Medulla oblongata (tissue), 1 donor: ENCODE results near the gene KRTAP5-3.
"Not testable (repeated sequence)": the region's sequence is repeated elsewhere in the genome, so short reads cannot be mapped to it uniquely, and the experiment has no call there.

ENCODE experiments used
- DNase-seq: peaks from one replicate; pipeline ENCODE4 v3.0.0-alpha.2; 2015; ENCODE audit errors: extremely low spot score

KRTAP5-3 gene

DNA sequence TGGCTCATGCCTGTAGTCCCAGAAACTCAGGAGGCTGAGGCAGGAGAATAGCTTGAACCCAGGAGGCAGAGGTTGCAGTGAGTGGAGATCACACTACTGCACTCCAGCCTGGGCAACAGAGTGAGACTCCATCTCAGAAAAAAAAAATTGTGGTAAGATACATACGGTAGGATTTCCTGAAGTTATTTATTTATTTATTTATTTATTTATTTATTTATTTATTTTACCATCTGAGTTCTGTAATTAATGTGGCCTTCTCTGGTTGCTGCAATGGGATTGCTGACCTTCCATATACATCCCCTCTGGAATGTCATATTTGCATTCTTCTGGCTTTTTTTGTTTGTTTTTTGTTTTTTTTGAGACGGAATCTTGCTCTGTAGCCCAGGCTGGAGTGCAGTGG lies 25.4 kb downstream of the KRTAP5-3 start:
- DNase-seq: not testable (repeated sequence)

DNA sequence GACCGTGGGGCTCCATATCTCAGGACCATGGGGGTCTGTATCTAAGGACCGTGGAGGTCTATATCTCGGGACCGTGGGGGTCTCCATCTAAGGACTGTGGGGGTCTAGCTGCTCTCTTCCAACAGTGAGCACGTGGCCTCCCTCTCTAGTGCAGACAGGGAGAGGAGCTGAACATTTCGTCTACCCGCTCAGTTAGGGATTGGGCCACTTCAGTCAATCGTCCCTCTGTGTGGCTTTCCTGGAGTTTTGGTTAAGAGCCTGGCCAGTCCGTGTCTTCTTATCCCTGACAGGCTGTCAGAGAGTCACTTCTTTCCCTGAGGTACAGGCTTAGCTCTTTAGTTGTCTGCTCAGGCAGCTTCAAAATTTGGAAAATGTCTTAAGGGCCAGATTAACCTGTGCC lies 26.3 kb downstream of the KRTAP5-3 start:
- DNase-seq: no peak

DNA sequence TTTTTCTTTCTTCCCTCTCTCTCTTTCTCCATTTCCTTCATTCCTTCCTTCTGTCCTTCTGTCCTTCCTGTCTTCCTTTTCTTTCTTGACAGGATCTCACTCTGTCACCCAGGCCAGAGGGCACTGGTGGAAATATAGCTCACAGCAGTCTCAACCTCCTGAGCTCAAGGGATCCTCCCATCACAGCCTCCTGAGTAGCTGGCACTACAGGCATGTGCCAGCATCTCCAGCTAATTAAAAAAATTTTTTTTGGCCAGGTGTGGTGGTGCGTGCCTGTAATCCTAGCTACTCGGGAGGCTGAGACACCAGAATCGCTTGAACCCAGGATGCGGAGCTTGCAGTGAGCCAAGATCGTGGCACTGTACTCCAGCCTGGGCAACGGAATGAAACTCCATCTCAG lies 31.4 kb downstream of the KRTAP5-3 start:
- no peak for DNase-seq

GRCh38 chr11:1575756-1576155 lies 32.5 kb downstream of the KRTAP5-3 start:
- DNase-seq: not testable (repeated sequence)

GRCh38 chr11:1574933-1575242 lies 33.4 kb downstream of the KRTAP5-3 start:
- no peak for DNase-seq

DNA sequence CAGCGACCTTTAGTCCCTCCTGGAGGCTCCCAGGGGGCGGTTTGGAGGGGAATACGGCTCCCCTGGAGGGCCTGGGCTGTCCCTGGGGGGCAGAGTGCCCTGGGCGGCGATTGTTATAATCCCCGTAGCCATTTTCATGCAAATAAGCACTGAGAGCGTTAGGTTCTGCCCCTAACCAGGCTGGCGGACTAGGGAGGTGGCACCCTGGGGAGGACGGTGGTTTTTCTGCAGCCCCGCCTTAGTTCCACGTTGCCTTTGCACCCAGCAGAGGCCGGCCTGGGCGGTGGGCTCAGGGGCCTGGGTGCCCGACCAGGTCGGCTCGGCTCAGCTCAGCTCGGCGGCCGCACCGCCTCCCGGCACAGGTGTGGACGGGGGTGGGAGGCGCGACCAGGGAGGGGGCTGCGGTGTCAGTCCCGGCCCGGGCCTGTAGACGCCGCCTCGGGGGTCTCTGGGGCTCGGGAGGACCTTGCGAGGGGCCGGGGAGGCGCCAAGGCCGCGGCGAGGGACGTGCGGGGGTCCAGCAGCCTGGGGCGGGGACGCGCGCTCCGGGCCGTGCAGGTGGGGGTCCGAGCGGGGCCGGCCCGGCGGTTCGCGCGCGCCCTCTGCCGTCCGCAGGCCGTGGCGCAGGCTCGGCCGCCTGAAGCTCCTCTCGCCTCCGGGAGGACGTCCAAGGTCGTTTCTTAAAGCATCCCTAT lies 33.9 kb downstream of the KRTAP5-3 start:
- DNase-seq: peak; percentile 62

GRCh38 chr11:1573903-1574237 lies 34.4 kb downstream of the KRTAP5-3 start:
- DNase-seq: no peak

DNA sequence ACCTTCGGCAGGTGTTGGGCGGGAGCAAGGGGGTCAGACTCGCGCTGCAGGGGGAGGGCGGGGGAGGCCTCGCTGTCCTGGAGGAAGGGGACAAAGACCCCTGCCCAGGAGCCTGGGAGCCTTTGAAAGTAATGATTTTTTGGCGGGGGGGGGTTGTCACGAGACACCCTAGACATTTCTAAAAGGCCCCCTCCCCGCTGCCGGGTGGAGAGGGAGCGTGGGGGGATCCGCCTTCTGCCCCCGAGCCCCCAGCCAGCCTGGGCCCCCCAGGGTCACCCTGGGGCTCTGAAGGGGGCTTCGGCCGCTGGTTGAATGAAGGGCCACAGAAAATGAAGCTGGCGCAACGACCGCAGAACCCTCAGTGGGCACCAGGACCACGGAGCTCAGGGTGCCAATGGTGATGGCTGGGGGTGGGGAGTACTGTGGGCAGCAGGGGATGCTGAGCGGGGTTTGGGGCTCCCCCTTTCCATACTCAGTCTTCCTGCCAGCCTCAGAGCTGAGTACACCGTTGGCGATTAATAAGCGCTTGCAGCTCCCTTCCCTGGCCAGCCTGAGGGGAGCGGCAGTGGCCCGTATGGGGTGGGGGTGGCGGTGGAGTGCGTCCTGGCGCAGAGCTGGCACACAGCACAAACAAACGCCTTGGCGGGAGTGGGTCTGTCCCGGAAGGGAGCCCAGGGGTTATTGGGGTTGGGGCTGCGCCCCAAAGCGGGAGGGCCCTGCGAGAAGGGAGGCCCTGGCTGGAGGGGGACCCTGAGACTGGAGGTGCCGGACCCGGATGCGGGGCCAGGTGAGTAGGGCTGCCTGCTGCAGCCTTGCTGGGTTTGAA lies 35.0 kb downstream of the KRTAP5-3 start:
- DNase-seq: no peak

- peak; percentile 91 for DNase-seq
These were observed 35.8 kb downstream of the KRTAP5-3 start, which contains the start of gene DUSP8 for GRCh38 chr11:1572197-1573076. Gene DUSP8 (minus strand): TSS chr11:1572271. CDS start chr11:1565826, 6,445 bp downstream.

DNA sequence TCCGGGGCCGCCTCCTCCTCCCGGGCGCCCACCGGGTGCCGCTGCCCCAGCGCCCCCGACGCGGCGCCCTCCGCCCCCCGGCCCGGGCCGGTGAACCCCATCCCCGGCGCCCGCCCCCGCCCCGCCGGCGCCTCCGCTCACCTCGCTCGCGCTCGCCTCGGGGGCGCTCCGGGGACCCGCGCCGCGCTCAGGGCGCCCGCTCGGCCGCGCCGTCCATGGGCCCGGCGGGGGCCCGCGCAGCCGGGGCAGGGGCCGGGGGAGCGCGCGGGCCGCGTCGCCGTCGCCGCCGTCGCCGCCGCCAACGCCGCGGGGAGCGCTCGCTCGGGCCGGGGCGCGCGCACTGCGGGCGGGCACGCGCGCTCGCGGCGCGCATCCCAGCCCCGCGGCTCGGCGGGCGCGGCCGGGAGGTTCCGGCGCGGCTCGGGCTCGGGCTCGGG lies 36.5 kb downstream of the KRTAP5-3 start:
- DNase-seq: no peak

- peak; percentile 13 for DNase-seq
These were observed 37.1 kb downstream of the KRTAP5-3 start for GRCh38 chr11:1570896-1571759.

- no peak for DNase-seq
These were observed 37.8 kb downstream of the KRTAP5-3 start for GRCh38 chr11:1570531-1570895.

DNA sequence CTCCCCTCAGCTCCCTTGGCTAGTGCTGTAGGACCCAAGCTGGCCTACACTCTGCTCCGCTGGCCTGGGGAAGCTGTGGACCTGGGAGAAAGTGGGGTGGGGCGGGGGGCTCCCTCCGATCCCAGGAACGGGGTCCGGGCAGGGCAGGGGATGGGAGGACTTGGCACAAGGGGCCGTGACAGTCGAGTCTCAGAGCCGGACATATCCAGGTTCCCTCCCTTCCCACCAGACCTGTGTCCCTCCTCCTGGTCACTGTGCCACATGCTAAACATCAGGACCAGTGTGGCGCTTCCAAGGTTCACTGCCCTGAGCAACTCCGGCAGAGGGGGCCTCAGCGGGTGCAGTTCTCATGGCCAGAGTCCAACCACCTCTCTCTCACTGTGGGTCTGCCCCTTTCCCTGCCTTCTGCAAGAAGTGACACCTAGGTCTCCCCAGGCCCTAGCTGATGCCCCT lies 38.2 kb downstream of the KRTAP5-3 start:
- DNase-seq: no peak

DNA sequence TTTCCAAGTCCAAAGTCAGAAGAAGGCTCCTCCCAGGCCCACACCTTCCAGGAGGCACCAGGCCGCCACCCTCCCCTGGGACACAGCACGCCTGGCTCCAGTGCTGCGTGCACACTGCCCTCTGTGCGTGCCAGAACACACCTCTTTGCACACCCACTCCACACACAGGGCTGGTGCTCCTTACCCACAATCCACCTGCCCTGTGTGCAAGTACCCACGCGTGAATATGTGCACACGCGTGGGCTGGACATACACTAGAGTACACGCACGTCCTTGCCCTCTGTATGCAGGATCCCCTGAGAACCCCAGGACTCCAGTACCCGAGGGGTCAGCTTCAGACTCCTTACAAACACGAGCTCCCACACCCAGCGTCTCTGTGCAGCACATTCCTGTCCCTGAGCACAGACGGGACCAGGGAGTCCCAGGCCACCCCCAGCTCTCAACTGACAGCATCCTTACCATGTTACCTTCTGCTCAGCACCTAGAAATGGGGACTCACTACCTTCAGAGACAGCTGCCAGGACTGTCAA lies 38.9 kb downstream of the KRTAP5-3 start:
- DNase-seq: no peak

DNA sequence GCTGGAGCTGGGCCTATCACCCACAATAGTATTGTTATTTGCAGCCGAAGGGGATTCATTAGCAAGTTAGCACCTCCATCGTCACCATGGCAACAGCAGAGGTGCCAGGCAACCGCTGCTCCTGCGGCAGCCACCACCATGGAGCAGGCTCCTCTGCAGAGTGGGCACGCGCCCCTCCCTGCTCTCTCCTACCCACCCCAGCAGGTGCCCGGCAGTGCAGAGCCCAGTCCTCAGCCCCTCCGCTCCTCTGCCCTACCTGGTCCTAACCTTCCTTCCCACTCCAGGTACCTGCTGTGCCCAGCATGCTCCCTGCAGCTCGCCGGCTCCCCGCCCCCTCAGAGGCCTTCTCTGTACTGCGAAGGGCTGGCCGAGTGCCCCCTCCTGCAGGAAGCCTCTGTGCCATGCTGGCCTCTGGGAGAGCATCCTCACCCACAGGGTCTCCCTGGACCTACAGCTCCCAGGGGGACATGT lies 39.8 kb downstream of the KRTAP5-3 start:
- no peak for DNase-seq

- DNase-seq: no peak
These were observed 40.6 kb downstream of the KRTAP5-3 start for GRCh38 chr11:1567721-1568100.

DNA sequence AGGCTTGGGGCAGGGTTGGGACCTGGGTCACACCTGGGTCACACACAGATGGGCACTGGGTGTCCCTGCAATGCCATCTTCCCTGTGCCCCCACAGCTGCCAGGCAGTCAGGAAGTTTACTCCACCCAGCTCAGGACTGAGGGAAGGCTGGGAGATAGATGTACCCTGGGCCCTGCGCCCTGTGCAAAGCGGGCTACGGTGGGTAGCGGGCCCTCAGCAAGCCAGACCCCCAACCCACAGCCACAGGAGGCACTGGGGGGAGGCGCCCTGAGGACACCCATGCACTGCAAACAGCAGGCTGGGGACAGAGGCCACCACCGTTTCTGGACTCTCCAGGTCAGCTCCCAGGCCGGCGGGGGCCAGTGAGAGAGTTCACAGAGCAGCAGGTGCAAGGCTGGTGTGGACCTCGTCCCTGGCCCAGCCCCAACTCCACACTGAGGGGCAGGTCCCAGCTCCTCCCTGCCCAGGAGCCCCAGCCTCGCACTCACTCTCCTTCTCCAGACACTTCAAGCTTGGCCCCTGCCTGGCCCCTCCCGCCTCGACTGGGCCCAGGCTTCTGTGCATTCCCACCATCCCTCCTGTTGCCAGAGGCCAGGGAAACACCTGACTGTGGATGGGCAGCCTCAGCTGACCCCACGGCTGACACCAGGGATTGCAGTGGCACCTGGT lies 41.1 kb downstream of the KRTAP5-3 start:
- DNase-seq: no peak

GRCh38 chr11:1566381-1567051 lies 41.7 kb downstream of the KRTAP5-3 start:
- DNase-seq: no peak

GRCh38 chr11:1565904-1566247 lies 42.4 kb downstream of the KRTAP5-3 start:
- DNase-seq: no peak
